ENCODE data around the gene GP1BB. TPM values are rescaled to one million over a fixed set of nuclear protein-coding genes. Genes with fewer than 3 reads are reported as not detected.
A peak's percentile ranks its signal among the peaks of the same experiment; 100 is the strongest.

The GP1BB gene
- total RNA-seq, 4 donors from 2014 or later = 39.8 to 65.1 (median 51.0) TPM

- DNase-seq (ENCODE audit: low spot score in 2 of 2) = peak in 1 of 2 donors; percentile 43
- TF ChIP-seq CTCF (IDR thresholded peaks at IDR 0.05) (no peak), POLR2A (IDR thresholded peaks at IDR 0.05) (no peak)
- intact Hi-C loops (cut with DNase I; ENCODE audit: low total_unique reads) = no loop called here
- WGBS, 2 donors = 37 to 42% methylated on average over 18 of the region's 22 CpGs
- H3K4me3 ChIP-seq (ENCODE audit: low read depth, poor library complexity, severe bottlenecking) = no peak overlapping the region
These were observed 35.6 kb upstream of the GP1BB start for GRCh38 chr22:19687561-19688300.

- intact Hi-C loops (cut with DNase I; ENCODE audit: low total_unique reads) = no loop called here
- no peak for TF ChIP-seq CTCF (IDR thresholded peaks at IDR 0.05)
- no peak for TF ChIP-seq POLR2A (IDR thresholded peaks at IDR 0.05)
- no peak overlapping the region for H3K4me3 ChIP-seq (ENCODE audit: low read depth, poor library complexity, severe bottlenecking)
- no peak for DNase-seq (ENCODE audit: low spot score in 2 of 2)
- 44 to 52% methylated on average over 20 to 21 of the region's 21 CpGs for WGBS, 2 donors
These were observed 34.7 kb upstream of the GP1BB start for GRCh38 chr22:19688301-19689290.

GRCh38 chr22:19689408-19689807 lies 33.9 kb upstream of the GP1BB start:
- WGBS, 2 donors = 64 to 85% methylated on average over 11 to 13 of the region's 15 CpGs
- H3K4me3 ChIP-seq (ENCODE audit: low read depth, poor library complexity, severe bottlenecking) = no peak overlapping the region
- TF ChIP-seq POLR2A (IDR thresholded peaks at IDR 0.05) = no peak
- TF ChIP-seq CTCF (IDR thresholded peaks at IDR 0.05) = no peak
- intact Hi-C loops (cut with DNase I; ENCODE audit: low total_unique reads) = no loop called here
- DNase-seq (ENCODE audit: low spot score in 2 of 2) = no peak

GRCh38 chr22:19691007-19691720 lies 32.2 kb upstream of the GP1BB start:
- intact Hi-C loops (cut with DNase I; ENCODE audit: low total_unique reads) = no loop called here
- TF ChIP-seq POLR2A (IDR thresholded peaks at IDR 0.05) (no peak), CTCF (IDR thresholded peaks at IDR 0.05) (no peak)
- no peak for DNase-seq (ENCODE audit: low spot score in 2 of 2)
- WGBS, 2 donors = 41 to 42% methylated on average over 9 of the region's 9 CpGs
- H3K4me3 ChIP-seq (ENCODE audit: low read depth, poor library complexity, severe bottlenecking) = no peak overlapping the region

- intact Hi-C loops (cut with DNase I; ENCODE audit: low total_unique reads) = no loop called here
- H3K4me3 ChIP-seq (ENCODE audit: low read depth, poor library complexity, severe bottlenecking) = no peak overlapping the region
- TF ChIP-seq POLR2A (IDR thresholded peaks at IDR 0.05) (no peak), CTCF (IDR thresholded peaks at IDR 0.05) (no peak)
- DNase-seq (ENCODE audit: low spot score in 2 of 2) = no peak
- 22 to 28% methylated on average over 19 of the region's 19 CpGs for WGBS, 2 donors
These were observed 31.5 kb upstream of the GP1BB start for GRCh38 chr22:19691721-19692341.

Measured in lower leg skin (tissue), 4 donors.